ENCODE data around the gene TCF15.
"Not testable (repeated sequence)": the region's sequence is repeated elsewhere in the genome, so short reads cannot be mapped to it uniquely, and the experiment has no call there.

The TCF15 gene

GRCh38 chr20:647479-648019, 37.4 kb upstream of the TCF15 start:
- Histone ChIP-seq H3K36me3 (ENCODE audit: insufficient read depth, low read length) (peaks cover 18% of the 10 kb centered on the region), H3K9me3 (ENCODE audit: low read length) (peaks cover 5% of the 10 kb centered on the region), H2AFZ (ENCODE audit: low read depth, low read length) (no peak overlapping the region), H3K27me3 (ENCODE audit: insufficient read depth, low read length) (no peaks in the 10 kb centered on the region), H3K4me1 (ENCODE audit: insufficient read depth, low read length) (peaks cover 3% of the 10 kb centered on the region), H3K4me3 (ENCODE audit: low read length) (no peak overlapping the region)

DNA sequence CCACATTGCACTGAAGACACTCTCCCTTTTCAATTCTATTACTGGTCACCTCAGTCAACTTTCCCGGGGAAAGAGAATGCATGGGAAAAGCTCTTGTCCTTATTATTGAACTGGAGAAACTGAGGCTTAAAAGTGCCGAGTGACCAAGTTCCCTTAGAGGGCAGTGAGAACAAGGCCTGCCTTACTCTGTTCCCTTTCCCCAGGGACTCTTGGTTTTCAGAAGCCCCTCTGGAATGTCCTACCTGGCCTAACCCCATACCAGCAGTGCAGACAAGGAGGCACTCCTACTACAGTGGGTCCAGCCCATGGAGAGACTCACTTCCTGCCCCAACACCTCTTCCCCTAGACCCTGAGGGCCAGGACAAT, 36.7 kb upstream of the TCF15 start:
- Histone ChIP-seq H3K36me3 (ENCODE audit: insufficient read depth, low read length) (peaks cover 18% of the 10 kb centered on the region), H3K27me3 (ENCODE audit: insufficient read depth, low read length) (no peaks in the 10 kb centered on the region), H3K9me3 (ENCODE audit: low read length) (peaks cover 5% of the 10 kb centered on the region), H3K4me1 (ENCODE audit: insufficient read depth, low read length) (no peaks in the 10 kb centered on the region), H3K4me3 (ENCODE audit: low read length) (no peak overlapping the region), H2AFZ (ENCODE audit: low read depth, low read length) (no peak overlapping the region)

- peaks cover 5% of the 10 kb centered on the region for H3K9me3 ChIP-seq (ENCODE audit: low read length)
- H3K36me3 ChIP-seq (ENCODE audit: insufficient read depth, low read length) = peaks cover 18% of the 10 kb centered on the region
- no peaks in the 10 kb centered on the region for H3K4me1 ChIP-seq (ENCODE audit: insufficient read depth, low read length)
- H2AFZ ChIP-seq (ENCODE audit: low read depth, low read length) = no peak overlapping the region
- no peak overlapping the region for H3K4me3 ChIP-seq (ENCODE audit: low read length)
- H3K27me3 ChIP-seq (ENCODE audit: insufficient read depth, low read length) = no peaks in the 10 kb centered on the region
Measured at GRCh38 chr20:646107-646867, 36.2 kb upstream of the TCF15 start.

DNA sequence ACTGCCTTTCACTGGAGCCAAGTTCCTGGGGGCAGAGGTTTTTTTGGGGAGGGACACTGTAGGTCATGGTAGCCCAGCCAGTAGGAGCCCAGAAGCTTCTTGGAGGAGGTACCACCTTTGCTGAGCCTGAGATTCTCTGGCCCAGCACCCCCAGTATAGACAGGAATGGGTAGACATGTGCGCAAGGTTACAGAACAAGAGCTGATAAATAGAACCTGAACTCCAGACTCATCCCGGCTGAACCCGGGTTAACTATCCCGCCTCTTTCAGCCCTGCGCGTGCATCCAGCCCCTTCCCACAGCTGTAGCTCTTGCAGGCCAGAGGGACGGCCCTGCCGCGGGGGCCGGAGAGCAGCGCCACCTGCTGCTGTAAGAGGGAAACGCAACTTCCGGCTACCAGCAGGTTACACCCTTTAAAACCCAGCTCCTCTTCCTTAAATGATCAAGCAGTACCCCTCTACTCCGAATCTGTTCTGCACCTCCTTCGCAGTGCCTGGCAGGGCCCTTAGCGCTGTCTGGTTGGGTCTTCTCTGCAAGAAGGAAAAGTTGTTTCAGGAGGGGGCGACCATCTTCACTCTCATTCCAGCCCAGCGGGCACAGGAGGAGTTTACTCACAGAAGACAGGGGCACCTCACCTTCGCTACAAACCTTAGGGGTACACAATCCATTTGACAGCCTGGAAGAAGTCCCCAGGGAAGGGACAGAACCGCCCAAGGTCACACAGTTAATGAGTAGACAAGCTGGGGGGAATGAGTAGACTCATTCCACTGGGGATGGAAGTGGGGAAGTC, 35.4 kb upstream of the TCF15 start:
- no peaks in the 10 kb centered on the region for H3K4me1 ChIP-seq (ENCODE audit: insufficient read depth, low read length)
- no peaks in the 10 kb centered on the region for H3K27me3 ChIP-seq (ENCODE audit: insufficient read depth, low read length)
- peaks cover 5% of the 10 kb centered on the region for H3K9me3 ChIP-seq (ENCODE audit: low read length)
- H3K4me3 ChIP-seq (ENCODE audit: low read length) = no peak overlapping the region
- H3K36me3 ChIP-seq (ENCODE audit: insufficient read depth, low read length) = peaks cover 18% of the 10 kb centered on the region
- no peak overlapping the region for H2AFZ ChIP-seq (ENCODE audit: low read depth, low read length)

DNA sequence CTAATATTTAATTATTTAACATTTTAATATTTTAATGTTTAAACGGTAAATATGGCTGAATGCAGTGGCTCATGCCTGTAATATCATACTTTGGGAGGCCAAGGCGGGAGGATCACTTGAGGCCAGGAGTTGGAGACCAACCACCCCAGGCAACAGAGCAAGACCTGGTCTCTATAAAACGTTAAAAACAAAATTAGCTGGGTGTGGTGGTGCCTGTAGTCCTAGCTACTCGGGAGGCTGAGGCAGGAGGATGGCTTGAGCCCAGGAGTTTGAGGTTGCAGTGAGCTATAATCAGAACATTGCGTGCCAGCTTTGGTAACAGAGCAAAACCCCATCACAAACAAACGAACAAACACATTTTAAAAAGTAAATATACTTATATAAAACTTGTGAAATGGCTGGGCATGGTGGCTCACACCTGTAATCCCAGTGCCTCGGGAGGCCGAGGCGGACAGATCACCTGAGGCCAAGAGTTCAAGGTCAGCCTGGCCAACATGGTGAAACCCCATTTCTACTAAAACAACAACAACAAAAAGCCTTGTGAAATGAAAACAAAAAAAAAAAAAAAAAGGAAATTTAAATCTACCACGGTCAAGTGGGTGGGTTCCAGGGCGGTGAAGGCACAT, 34.7 kb upstream of the TCF15 start:
- Histone ChIP-seq H3K4me3 (ENCODE audit: low read length) (no peak overlapping the region), H3K36me3 (ENCODE audit: insufficient read depth, low read length) (peaks cover 18% of the 10 kb centered on the region), H3K9me3 (ENCODE audit: low read length) (peaks cover 5% of the 10 kb centered on the region), H2AFZ (ENCODE audit: low read depth, low read length) (no peak overlapping the region), H3K4me1 (ENCODE audit: insufficient read depth, low read length) (no peaks in the 10 kb centered on the region), H3K27me3 (ENCODE audit: insufficient read depth, low read length) (no peaks in the 10 kb centered on the region)

GRCh38 chr20:642398-643174, 32.5 kb upstream of the TCF15 start:
- peaks cover 2% of the 10 kb centered on the region for H3K9me3 ChIP-seq (ENCODE audit: low read length)
- H2AFZ ChIP-seq (ENCODE audit: low read depth, low read length) = no peak overlapping the region
- no peaks in the 10 kb centered on the region for H3K27me3 ChIP-seq (ENCODE audit: insufficient read depth, low read length)
- no peak overlapping the region for H3K4me3 ChIP-seq (ENCODE audit: low read length)
- peaks cover 5% of the 10 kb centered on the region for H3K36me3 ChIP-seq (ENCODE audit: insufficient read depth, low read length)
- no peaks in the 10 kb centered on the region for H3K4me1 ChIP-seq (ENCODE audit: insufficient read depth, low read length)

DNA sequence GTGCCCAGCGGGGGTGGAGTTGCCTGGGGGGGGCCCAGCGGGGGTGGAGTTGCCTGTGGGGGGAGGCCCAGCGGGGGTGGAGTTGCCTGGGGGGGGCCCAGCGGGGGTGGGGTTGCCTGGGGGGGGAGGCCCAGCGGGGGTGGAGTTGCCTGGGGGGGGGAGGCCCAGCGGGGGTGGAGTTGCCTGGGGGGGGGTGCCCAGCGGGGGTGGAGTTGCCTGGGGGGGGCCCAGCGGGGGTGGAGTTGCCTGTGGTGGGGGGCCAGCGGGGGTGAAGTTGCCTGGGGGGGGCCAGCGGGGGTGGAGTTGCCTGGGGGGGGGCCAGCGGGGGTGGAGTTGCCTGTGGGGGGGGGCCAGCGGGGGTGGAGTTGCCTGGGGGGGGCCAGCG, 31.9 kb upstream of the TCF15 start:
- not testable (repeated sequence) for H3K4me3 ChIP-seq (ENCODE audit: low read length); H3K27me3 ChIP-seq (ENCODE audit: insufficient read depth, low read length); H2AFZ ChIP-seq (ENCODE audit: low read depth, low read length); H3K9me3 ChIP-seq (ENCODE audit: low read length); H3K4me1 ChIP-seq (ENCODE audit: insufficient read depth, low read length); H3K36me3 ChIP-seq (ENCODE audit: insufficient read depth, low read length)

- Histone ChIP-seq H3K36me3 (ENCODE audit: insufficient read depth, low read length) (no peaks in the 10 kb centered on the region), H3K4me3 (ENCODE audit: low read length) (no peak overlapping the region), H3K4me1 (ENCODE audit: insufficient read depth, low read length) (no peaks in the 10 kb centered on the region), H3K9me3 (ENCODE audit: low read length) (no peaks in the 10 kb centered on the region), H3K27me3 (ENCODE audit: insufficient read depth, low read length) (no peaks in the 10 kb centered on the region), H2AFZ (ENCODE audit: low read depth, low read length) (no peak overlapping the region)
Measured at GRCh38 chr20:641516-641875, 31.4 kb upstream of the TCF15 start.

DNA sequence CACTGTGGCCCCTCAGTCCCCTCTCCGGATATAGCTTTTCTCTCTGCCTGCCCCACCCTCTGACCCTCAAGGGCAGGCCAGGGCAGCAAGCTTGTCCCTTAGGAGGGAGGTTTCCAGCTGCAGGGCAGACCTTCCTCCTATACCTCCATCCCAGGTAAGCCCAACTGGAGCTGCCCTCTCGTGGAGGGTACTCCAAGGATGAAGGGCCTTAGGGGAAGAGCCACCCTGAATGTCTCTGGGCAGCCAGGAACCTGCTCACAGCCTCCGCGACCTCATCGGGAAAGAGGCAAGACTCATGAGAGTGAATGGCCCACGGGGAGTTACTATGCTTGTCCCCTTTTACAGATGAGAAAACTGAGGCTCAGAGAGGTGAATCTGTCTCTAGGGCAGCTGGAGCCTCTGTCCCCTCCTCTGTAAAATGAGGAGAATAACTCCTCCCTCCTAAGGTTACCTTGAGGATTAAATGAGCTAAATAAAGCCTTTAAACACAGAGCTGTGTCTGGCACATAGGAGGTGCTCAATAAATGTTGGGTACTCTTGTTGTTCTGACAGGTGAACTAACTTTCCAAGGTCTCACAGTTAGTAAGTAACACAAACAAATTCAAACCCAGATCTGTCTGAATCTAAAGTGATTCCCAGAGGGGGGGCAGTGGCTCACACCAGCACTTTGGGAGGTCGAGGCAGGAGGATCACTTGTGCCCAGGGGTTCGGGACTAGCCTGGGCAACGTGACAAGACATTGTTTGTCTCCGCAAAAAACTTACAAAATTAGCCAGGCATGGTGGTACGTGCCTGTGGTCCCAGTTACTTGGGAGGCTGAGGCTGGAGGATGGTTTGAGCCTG, 30.8 kb upstream of the TCF15 start:
- Histone ChIP-seq H3K27me3 (ENCODE audit: insufficient read depth, low read length) (peaks cover under 1% of the 10 kb centered on the region), H2AFZ (ENCODE audit: low read depth, low read length) (no peak overlapping the region), H3K4me3 (ENCODE audit: low read length) (no peak overlapping the region), H3K9me3 (ENCODE audit: low read length) (no peaks in the 10 kb centered on the region), H3K36me3 (ENCODE audit: insufficient read depth, low read length) (no peaks in the 10 kb centered on the region), H3K4me1 (ENCODE audit: insufficient read depth, low read length) (no peaks in the 10 kb centered on the region)

DNA sequence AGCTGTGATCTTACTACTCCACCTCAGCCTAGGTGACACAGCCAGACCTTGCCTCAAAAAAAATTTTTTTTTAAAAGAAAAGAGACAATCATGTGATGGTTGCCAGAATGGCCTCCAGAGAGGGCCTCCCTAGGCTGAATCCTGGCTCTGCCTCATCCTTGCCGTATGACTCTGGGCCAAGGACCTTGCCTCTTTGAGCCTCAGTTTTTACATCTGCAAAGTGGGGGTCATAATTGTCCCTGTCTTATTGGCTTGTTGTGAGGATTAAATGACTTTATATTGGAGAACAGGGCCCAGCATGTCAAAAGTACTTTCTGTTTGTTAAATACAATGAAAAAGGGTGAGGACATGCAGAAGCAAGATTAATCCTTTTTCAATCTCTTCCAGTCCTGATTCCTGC, 28.5 kb upstream of the TCF15 start:
- no peaks in the 10 kb centered on the region for H3K9me3 ChIP-seq (ENCODE audit: low read length)
- no peak overlapping the region for H3K4me3 ChIP-seq (ENCODE audit: low read length)
- H3K4me1 ChIP-seq (ENCODE audit: insufficient read depth, low read length) = no peaks in the 10 kb centered on the region
- H3K27me3 ChIP-seq (ENCODE audit: insufficient read depth, low read length) = peaks cover 16% of the 10 kb centered on the region
- no peak overlapping the region for H2AFZ ChIP-seq (ENCODE audit: low read depth, low read length)
- no peaks in the 10 kb centered on the region for H3K36me3 ChIP-seq (ENCODE audit: insufficient read depth, low read length)

- Histone ChIP-seq H3K4me1 (ENCODE audit: insufficient read depth, low read length) (no peaks in the 10 kb centered on the region), H3K9me3 (ENCODE audit: low read length) (no peaks in the 10 kb centered on the region), H2AFZ (ENCODE audit: low read depth, low read length) (no peak overlapping the region), H3K4me3 (ENCODE audit: low read length) (no peak overlapping the region), H3K36me3 (ENCODE audit: insufficient read depth, low read length) (no peaks in the 10 kb centered on the region), H3K27me3 (ENCODE audit: insufficient read depth, low read length) (peaks cover 23% of the 10 kb centered on the region)
Measured at GRCh38 chr20:637559-637958, 27.4 kb upstream of the TCF15 start.

- Histone ChIP-seq H3K36me3 (ENCODE audit: insufficient read depth, low read length) (no peaks in the 10 kb centered on the region), H3K4me1 (ENCODE audit: insufficient read depth, low read length) (no peaks in the 10 kb centered on the region), H3K27me3 (ENCODE audit: insufficient read depth, low read length) (peaks cover 26% of the 10 kb centered on the region), H2AFZ (ENCODE audit: low read depth, low read length) (no peak overlapping the region), H3K9me3 (ENCODE audit: low read length) (no peaks in the 10 kb centered on the region), H3K4me3 (ENCODE audit: low read length) (no peak overlapping the region)
Measured at GRCh38 chr20:635893-636338, 25.8 kb upstream of the TCF15 start.
